ENCODE results near the gene SSC5D.

SSC5D gene

GRCh38 chr19:55478364-55478763 lies 9.9 kb upstream of the SSC5D start:
- no peaks in the 10 kb centered on the region for H3K27me3 ChIP-seq (replicated peaks)
- DNase-seq, result no peak
- in situ Hi-C loops (cut with HindIII; ENCODE audit: low pct_ligation_motif_present, low sequenced_read_pairs), result no loop called here
- no peak for TF ChIP-seq CTCF (IDR thresholded peaks at IDR 0.05; ENCODE audit: low read depth, low read length, missing control alignments)
- peaks cover 9% of the 10 kb centered on the region for H3K36me3 ChIP-seq (replicated peaks)
- no peak overlapping the region for H3K27ac ChIP-seq
- H3K4me3 ChIP-seq (ENCODE audit: low read depth, low read length), result no peak overlapping the region

DNA sequence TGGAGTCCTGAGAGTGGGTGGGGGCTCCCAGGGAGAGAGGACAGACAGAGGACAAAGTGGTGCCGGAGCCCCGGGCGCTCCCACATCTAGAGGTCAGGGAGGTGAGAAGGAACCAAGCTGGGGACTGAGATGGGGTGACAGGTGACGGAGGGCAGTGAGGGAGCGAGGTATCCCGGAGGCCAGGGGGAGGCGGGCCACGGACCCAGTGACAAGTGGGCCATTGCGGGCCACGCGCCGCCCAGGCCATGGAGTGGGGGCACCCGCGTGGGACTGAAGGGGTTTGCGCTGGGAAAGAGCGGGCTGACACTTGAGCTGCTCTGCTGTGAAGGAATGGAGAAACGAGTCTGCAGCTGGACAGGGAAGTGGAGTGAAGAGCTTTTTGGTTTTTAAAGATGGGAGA lies 9.2 kb upstream of the SSC5D start:
- peaks cover 9% of the 10 kb centered on the region for H3K36me3 ChIP-seq (replicated peaks)
- in situ Hi-C loops (cut with HindIII; ENCODE audit: low pct_ligation_motif_present, low sequenced_read_pairs), result no loop called here
- no peak overlapping the region for H3K4me3 ChIP-seq (ENCODE audit: low read depth, low read length)
- no peak for DNase-seq
- no peak for TF ChIP-seq CTCF (IDR thresholded peaks at IDR 0.05; ENCODE audit: low read depth, low read length, missing control alignments)
- no peak overlapping the region for H3K27ac ChIP-seq
- H3K27me3 ChIP-seq (replicated peaks), result no peaks in the 10 kb centered on the region

- Histone ChIP-seq H3K27me3 (replicated peaks) (no peaks in the 10 kb centered on the region), H3K4me3 (ENCODE audit: low read depth, low read length) (no peak overlapping the region), H3K36me3 (replicated peaks) (peaks cover 9% of the 10 kb centered on the region), H3K27ac (no peak overlapping the region)
- DNase-seq, result no peak
- no peak for TF ChIP-seq CTCF (IDR thresholded peaks at IDR 0.05; ENCODE audit: low read depth, low read length, missing control alignments)
- in situ Hi-C loops (cut with HindIII; ENCODE audit: low pct_ligation_motif_present, low sequenced_read_pairs), result no loop called here
These were observed 8.6 kb upstream of the SSC5D start for GRCh38 chr19:55479451-55480230.

GRCh38 chr19:55481148-55481793 lies 7.0 kb upstream of the SSC5D start:
- in situ Hi-C loops (cut with HindIII; ENCODE audit: low pct_ligation_motif_present, low sequenced_read_pairs), result no loop called here

DNA sequence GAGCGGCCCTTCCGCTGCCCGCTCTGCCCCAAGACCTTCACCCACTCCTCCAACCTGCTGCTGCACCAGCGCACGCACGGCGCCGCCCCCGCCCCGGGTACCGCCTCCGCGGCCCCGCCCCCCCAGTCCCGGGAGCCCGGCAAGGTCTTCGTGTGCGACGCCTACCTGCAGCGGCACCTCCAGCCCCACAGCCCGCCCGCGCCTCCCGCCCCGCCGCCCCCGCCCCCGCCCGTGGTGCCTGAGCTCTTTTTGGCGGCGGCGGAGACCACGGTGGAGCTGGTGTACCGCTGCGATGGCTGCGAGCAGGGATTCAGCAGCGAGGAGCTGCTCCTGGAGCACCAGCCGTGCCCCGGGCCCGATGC lies 6.5 kb upstream of the SSC5D start:
- no peak for DNase-seq
- H3K36me3 ChIP-seq (replicated peaks), result peaks cover 9% of the 10 kb centered on the region
- H3K27me3 ChIP-seq (replicated peaks), result no peaks in the 10 kb centered on the region
- H3K4me3 ChIP-seq (ENCODE audit: low read depth, low read length), result no peak overlapping the region
- in situ Hi-C loops (cut with HindIII; ENCODE audit: low pct_ligation_motif_present, low sequenced_read_pairs), result no loop called here
- H3K27ac ChIP-seq, result no peak overlapping the region
- TF ChIP-seq CTCF (IDR thresholded peaks at IDR 0.05; ENCODE audit: low read depth, low read length, missing control alignments), result no peak

More at GRCh38 chr19:55481148-55481793, 7.0 kb upstream of the SSC5D start:
- H3K4me3 ChIP-seq (ENCODE audit: low read depth, low read length), result no peak overlapping the region
- H3K27me3 ChIP-seq (replicated peaks), result no peaks in the 10 kb centered on the region
- no peak for TF ChIP-seq CTCF (IDR thresholded peaks at IDR 0.05; ENCODE audit: low read depth, low read length, missing control alignments)
- no peak overlapping the region for H3K27ac ChIP-seq
- DNase-seq, result no peak
- peaks cover 9% of the 10 kb centered on the region for H3K36me3 ChIP-seq (replicated peaks)
